IMR-90 (cell line): Measurements from ENCODE around the gene FGF12.

Source experiments
- BHLHE40 ChIP-seq: fragments of 150-350 bp; IDR thresholded peaks from 2 replicates; pipeline ENCODE4 v1.6.1; 2016; ENCODE audit warnings: mild to moderate bottlenecking, low read depth, low read length
- CHD1 ChIP-seq: IDR thresholded peaks from 2 replicates; pipeline ENCODE4 v1.6.1; 2012; ENCODE audit warnings: low read depth, low read length, improper control_type of control experiment
- CTCF ChIP-seq: conservative IDR thresholded peaks from 2 replicates; pipeline ENCODE4 v1.5.1; 2012; ENCODE audit warnings: mild to moderate bottlenecking, low read depth, low read length, improper control_type of control experiment
- MAFK ChIP-seq: IDR thresholded peaks from 2 replicates; pipeline ENCODE4 v1.6.1; 2012; ENCODE audit warnings: low read depth, low read length, improper control_type of control experiment
- MXI1 ChIP-seq: IDR thresholded peaks from 2 replicates; pipeline ENCODE4 v1.6.1; 2012; ENCODE audit warnings: low read depth, mild to moderate bottlenecking, low read length, moderate library complexity, borderline replicate concordance
- RAD21 ChIP-seq: IDR thresholded peaks from 2 replicates; pipeline ENCODE4 v1.6.1; 2012; ENCODE audit warnings: low read length, improper control_type of control experiment

GRCh38 chr3:192239956-192240355 lies 487.4 kb downstream of the FGF12 start:
- TF ChIP-seq BHLHE40 (no peak), CTCF (no peak), RAD21 (no peak), MXI1 (no peak), CHD1 (no peak), MAFK (no peak)
